Ishikawa (cell line): ENCODE data around the gene PIEZO1.

ENCODE experiments used
- CEBPB ChIP-seq: IDR thresholded peaks from 2 replicates; pipeline ENCODE4 v1.6.1; 2012
- CREB1 ChIP-seq: IDR thresholded peaks from 2 replicates; pipeline ENCODE4 v1.6.1; 2012; ENCODE audit warnings: low read depth
- EGR1 ChIP-seq: IDR thresholded peaks from 2 replicates; pipeline ENCODE4 v1.6.1; 2012
- EP300 ChIP-seq: IDR thresholded peaks from 2 replicates; pipeline ENCODE4 v1.6.1; 2012; ENCODE audit warnings: borderline replicate concordance
- FOXM1 ChIP-seq: IDR thresholded peaks from 2 replicates; pipeline ENCODE4 v1.6.1; 2012; ENCODE audit warnings: low read depth, borderline replicate concordance
- MAX ChIP-seq: IDR thresholded peaks from 2 replicates; pipeline ENCODE4 v1.6.1; 2012
- NFIC ChIP-seq: IDR thresholded peaks from 2 replicates; pipeline ENCODE4 v1.6.1; 2012
- RAD21 ChIP-seq: IDR thresholded peaks from 2 replicates; pipeline ENCODE4 v1.6.1; 2012; ENCODE audit warnings: low read depth
- REST ChIP-seq: IDR thresholded peaks from 2 replicates; pipeline ENCODE4 v1.6.1; 2012; ENCODE audit warnings: low read depth, mild to moderate bottlenecking
- TAF1 ChIP-seq: IDR thresholded peaks from 2 replicates; pipeline ENCODE4 v1.6.1; 2012; ENCODE audit warnings: low read depth, mild to moderate bottlenecking
- TCF12 ChIP-seq: IDR thresholded peaks from 2 replicates; pipeline ENCODE4 v1.6.1; 2012; ENCODE audit warnings: low read depth
- TEAD4 ChIP-seq: IDR thresholded peaks from 2 replicates; pipeline ENCODE4 v1.6.1; 2012
- USF1 ChIP-seq: IDR thresholded peaks from 2 replicates; pipeline ENCODE4 v1.6.1; 2012
- YY1 ChIP-seq: IDR thresholded peaks from 2 replicates; pipeline ENCODE4 v1.6.1; 2012; ENCODE audit warnings: low read depth
- ZBTB7A ChIP-seq: IDR thresholded peaks from 2 replicates; pipeline ENCODE4 v1.6.1; 2012; ENCODE audit warnings: low read depth

PIEZO1 gene

GRCh38 chr16:88780142-88781062 lies 4.6 kb downstream of the PIEZO1 start:
- TF ChIP-seq NFIC (no peak), MAX (no peak), CREB1 (no peak), CEBPB (no peak), TAF1 (no peak), ZBTB7A (no peak), TEAD4 (no peak), FOXM1 (no peak), RAD21 (no peak), USF1 (no peak), TCF12 (no peak)

GRCh38 chr16:88779406-88780141 lies 5.4 kb downstream of the PIEZO1 start:
- no peak for TF ChIP-seq RAD21
- TF ChIP-seq TCF12: no peak
- no peak for TF ChIP-seq EGR1
- no peak for TF ChIP-seq CREB1
- no peak for TF ChIP-seq REST
- no peak for TF ChIP-seq ZBTB7A

GRCh38 chr16:88778541-88779065 lies 6.4 kb downstream of the PIEZO1 start:
- TF ChIP-seq EGR1: no peak
- no peak for TF ChIP-seq RAD21
- TF ChIP-seq NFIC: no peak

- TF ChIP-seq YY1 (no peak), CREB1 (no peak), TAF1 (no peak)
Measured at GRCh38 chr16:88778271-88778525, 6.8 kb downstream of the PIEZO1 start.

DNA sequence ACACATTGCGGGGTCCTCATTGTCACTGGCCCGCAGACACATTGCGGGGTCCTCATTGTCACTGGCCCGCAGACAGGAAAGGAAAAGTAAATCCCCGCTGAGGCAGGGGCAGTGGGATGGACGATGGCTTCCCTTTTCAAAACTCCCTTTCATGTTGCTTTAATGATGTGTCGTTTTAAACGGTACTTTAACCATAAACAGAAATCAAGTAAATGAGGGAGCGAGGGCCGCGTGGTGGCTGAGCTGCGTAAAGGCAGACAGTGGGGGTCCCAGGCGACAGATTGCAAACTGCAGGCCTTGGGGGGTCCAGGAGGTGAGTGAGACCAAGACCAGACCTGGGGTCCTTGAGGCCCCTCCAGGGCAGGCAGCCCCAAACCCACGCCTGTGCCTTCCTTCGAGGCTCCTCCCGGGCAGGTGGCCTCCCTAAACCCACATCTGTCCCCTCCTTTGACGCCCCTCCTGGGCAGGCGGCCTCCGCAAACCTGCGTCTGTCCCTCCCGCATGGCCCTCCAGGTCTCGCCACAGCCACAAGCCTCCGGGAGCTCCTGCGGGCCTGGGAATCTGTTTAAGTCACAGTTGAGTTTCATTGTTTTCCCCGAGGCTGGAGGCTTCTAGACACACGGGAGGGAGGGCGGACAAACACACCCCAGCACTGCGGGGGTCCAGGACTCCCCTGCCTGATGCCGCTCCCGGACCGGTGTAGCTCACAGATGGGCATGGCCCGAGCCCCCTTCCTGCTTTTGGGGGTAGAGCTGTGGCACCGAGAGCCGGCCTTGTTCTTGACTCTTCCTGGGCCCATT lies 7.3 kb downstream of the PIEZO1 start:
- no peak for TF ChIP-seq FOXM1
- no peak for TF ChIP-seq CREB1
- TF ChIP-seq REST: no peak
- TF ChIP-seq USF1: no peak
- TF ChIP-seq YY1: no peak
- TF ChIP-seq RAD21: no peak
- no peak for TF ChIP-seq TAF1
- no peak for TF ChIP-seq EP300
- TF ChIP-seq ZBTB7A: no peak
- no peak for TF ChIP-seq MAX
- no peak for TF ChIP-seq NFIC
- TF ChIP-seq CEBPB: no peak
- no peak for TF ChIP-seq TCF12
- TF ChIP-seq EGR1: no peak

GRCh38 chr16:88775825-88776224 lies 9.2 kb downstream of the PIEZO1 start:
- TF ChIP-seq USF1 (no peak), NFIC (no peak), MAX (no peak), ZBTB7A (no peak), CEBPB (no peak), YY1 (no peak), TEAD4 (no peak), TAF1 (no peak), CREB1 (no peak), EGR1 (no peak), EP300 (no peak), TCF12 (no peak), RAD21 (no peak), REST (no peak)
